Effector CD4-positive, alpha-beta T cell (primary cell): ENCODE results near the gene GHRHR.

Experiments
- DNase-seq: peaks from one replicate; pipeline ENCODE4 v3.0.0-alpha.2; 2020

The GHRHR gene

GRCh38 chr7:30987178-30987577, 23.4 kb downstream of the GHRHR start:
- DNase-seq = no peak

- DNase-seq = no peak
Measured at GRCh38 chr7:30987936-30988335, 24.2 kb downstream of the GHRHR start.

- DNase-seq = no peak
Measured at GRCh38 chr7:30988351-30989005, 24.7 kb downstream of the GHRHR start.

- DNase-seq = no peak
Measured at GRCh38 chr7:30989008-30989823, 25.5 kb downstream of the GHRHR start.

- DNase-seq = no peak
Measured at GRCh38 chr7:30989824-30990672, 26.3 kb downstream of the GHRHR start.

- no peak for DNase-seq
Measured at GRCh38 chr7:30990673-30991170, 27.0 kb downstream of the GHRHR start.

GRCh38 chr7:30992414-30992813, 28.7 kb downstream of the GHRHR start:
- no peak for DNase-seq

- no peak for DNase-seq
Measured at GRCh38 chr7:30994206-30995100, 30.7 kb downstream of the GHRHR start.

GRCh38 chr7:30995536-30995935, 31.8 kb downstream of the GHRHR start:
- DNase-seq = no peak

GRCh38 chr7:30996256-30996655, 32.5 kb downstream of the GHRHR start:
- DNase-seq = no peak

- no peak for DNase-seq
Measured at GRCh38 chr7:30996883-30997282, 33.1 kb downstream of the GHRHR start.

- DNase-seq = no peak
Measured at GRCh38 chr7:30997316-30997715, 33.6 kb downstream of the GHRHR start.

GRCh38 chr7:30998180-30998579, 34.4 kb downstream of the GHRHR start:
- DNase-seq = no peak

- no peak for DNase-seq
Measured at GRCh38 chr7:31000161-31000693, 36.5 kb downstream of the GHRHR start.

- no peak for DNase-seq
Measured at GRCh38 chr7:31000779-31001178, 37.0 kb downstream of the GHRHR start.

- no peak for DNase-seq
Measured at GRCh38 chr7:31002256-31002655, 38.5 kb downstream of the GHRHR start.

- DNase-seq = no peak
Measured at GRCh38 chr7:31003097-31003496, 39.3 kb downstream of the GHRHR start.

- no peak for DNase-seq
Measured at GRCh38 chr7:31003721-31004120, 40.0 kb downstream of the GHRHR start.

GRCh38 chr7:31004393-31004792, 40.6 kb downstream of the GHRHR start:
- no peak for DNase-seq

- DNase-seq = no peak
Measured at GRCh38 chr7:31006857-31007256, 43.1 kb downstream of the GHRHR start.

- no peak for DNase-seq
Measured at GRCh38 chr7:31007634-31008033, 43.9 kb downstream of the GHRHR start.

- no peak for DNase-seq
Measured at GRCh38 chr7:31014826-31015225, 51.1 kb downstream of the GHRHR start.
